H4 (cell line): ENCODE results near the gene ATP2B2. TPM values are rescaled to one million over a fixed set of nuclear protein-coding genes. Genes with fewer than 3 reads are reported as not detected.

ENCODE experiments used
- DNase-seq: peaks from one replicate; pipeline ENCODE4 v3.0.0-alpha.2; 2015; ENCODE audit warnings: low spot score
- total RNA-seq: library from RNA; depleted of rRNA; stranded (reverse); fragments of >200 nt; shearing (Covaris generic); gene quantifications from 2 replicates; pipeline ENCODE4 v1.2.3, GENCODE V29; 2014

ATP2B2 gene
- total RNA-seq, 1 experiment from 2014 or later = 0.12 TPM

DNA sequence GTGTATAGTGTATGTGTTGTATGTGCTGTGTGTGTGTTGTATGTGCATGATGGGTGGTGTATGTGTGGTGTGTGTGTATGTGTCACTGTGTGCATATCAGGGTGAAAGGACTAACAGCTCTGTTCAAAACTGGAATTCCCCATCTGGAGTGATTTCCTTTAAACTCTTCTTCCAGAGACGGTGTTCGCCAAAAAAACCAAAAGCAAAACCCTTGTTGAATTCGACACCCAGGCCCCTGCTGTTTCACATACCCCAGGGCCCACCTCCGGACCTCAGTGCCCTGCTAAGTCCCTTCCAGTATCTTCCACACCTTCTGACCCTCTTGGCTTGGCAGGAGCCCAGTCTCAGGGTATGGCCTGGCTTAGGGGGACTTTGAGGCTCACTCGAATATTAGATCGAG lies 139.6 kb downstream of the ATP2B2 start:
- DNase-seq = no peak

DNA sequence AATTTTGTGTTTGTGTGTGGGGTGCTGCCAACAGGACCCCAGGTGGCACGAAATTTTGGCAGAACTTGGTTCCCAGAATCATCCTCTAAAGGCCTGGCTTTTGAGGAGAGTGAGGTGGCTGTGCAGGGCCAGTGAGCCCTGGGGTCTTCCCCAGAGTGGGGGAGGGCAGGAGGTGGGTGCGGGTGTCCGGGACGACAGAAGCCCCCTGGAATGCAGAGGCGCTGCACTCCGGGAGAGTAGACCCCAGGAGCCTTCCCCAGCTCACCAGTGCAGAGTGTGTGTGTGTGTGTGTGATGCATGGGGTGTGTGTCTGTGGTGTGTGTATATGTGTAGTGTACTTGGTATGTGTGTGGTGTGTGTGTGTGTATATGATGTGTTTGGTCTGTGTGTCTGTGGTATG lies 140.1 kb downstream of the ATP2B2 start:
- DNase-seq = no peak

DNA sequence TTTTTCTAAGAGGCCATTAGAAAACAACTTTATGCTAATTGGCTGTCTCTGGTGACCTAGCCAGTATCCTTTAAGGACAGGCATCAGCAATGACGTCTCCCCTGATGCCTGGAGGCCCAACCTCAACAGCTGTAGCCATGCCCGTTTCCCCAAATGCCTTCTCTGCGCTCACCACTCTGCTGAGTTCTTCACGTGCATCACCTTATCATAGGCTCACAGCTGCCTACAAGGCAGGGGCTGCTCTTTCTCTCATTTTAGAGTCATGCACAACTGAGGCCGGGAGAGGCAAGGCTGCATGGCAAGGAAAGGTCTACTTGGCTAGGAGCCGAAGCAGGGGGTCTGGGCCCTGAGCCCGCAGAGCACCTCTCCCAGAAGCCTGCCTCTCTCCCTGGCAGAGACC lies 140.6 kb downstream of the ATP2B2 start:
- no peak for DNase-seq

DNA sequence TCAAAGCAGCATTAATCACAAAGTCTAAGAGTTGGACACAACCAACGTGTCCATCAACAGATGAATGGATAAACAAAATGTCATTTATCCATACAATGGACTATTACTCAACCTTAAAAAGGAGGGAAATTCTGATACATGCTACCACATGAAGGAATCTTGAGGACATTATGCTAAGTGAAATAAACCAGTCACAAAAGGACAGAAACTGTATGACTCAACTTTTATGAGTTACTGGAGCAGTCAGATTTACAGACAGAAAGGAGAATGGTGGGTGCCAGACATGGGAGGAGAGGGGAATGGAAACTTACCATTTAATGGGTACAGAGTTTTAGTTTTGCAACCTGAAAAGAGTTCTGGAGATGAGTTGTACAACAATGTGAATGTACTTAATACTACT lies 141.5 kb downstream of the ATP2B2 start:
- no peak for DNase-seq

DNA sequence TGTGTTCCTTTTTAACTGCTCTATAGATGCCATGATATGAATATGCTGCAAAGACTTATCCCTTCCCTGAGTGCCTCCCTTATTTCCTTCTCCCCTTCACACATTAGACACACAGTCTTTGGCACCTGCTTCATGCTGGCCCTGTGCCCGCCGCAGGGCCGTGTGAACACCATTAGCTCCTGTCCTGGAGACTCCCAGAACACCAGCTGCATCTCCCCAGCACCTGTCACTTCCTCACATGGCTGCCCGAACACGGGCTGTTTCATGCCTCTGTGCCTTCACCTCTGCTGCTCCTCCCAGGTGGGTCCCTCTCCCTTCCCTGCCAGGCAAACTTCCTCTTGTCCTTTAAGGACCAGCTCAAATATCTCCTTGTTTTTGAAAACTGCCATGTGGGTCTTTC lies 144.0 kb downstream of the ATP2B2 start:
- no peak for DNase-seq

DNA sequence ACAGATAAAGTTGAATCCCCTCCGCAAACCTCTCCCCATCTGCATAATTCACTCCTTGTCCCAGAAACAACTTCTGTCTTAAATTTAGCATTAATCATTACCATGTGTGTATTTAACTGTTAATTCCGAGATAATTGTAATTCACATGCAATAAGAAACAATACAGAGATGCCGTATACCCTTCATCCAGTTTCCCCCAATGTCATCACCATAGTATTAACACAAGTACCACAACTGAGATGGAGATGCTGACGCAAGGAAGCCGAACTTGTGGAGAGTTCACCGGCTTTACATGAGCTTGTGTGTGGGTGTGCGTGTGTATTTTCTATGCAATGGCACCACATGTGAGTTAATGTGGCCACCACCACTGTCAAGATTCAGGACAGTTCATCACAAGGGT lies 144.9 kb downstream of the ATP2B2 start:
- no peak for DNase-seq

DNA sequence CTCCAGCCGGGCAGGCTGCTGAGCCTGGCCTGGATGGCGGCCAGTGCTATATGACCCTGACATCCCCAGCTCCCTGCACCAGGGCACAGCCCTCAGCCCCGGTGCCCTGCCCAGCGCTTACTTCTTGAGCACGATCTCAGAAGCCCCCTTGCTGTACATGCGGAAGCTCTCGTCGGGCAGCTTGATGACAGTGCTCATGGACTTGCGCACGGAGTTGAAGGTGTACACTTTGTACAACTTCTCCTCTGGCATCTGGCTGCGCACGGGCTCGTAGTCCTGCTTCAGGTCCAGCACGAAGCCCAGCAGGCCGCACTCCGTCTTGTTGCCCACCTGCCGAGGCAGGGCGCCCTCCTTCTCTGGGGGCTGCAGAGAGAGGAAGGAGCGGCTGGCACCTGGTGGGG lies 145.6 kb downstream of the ATP2B2 start:
- DNase-seq = no peak

DNA sequence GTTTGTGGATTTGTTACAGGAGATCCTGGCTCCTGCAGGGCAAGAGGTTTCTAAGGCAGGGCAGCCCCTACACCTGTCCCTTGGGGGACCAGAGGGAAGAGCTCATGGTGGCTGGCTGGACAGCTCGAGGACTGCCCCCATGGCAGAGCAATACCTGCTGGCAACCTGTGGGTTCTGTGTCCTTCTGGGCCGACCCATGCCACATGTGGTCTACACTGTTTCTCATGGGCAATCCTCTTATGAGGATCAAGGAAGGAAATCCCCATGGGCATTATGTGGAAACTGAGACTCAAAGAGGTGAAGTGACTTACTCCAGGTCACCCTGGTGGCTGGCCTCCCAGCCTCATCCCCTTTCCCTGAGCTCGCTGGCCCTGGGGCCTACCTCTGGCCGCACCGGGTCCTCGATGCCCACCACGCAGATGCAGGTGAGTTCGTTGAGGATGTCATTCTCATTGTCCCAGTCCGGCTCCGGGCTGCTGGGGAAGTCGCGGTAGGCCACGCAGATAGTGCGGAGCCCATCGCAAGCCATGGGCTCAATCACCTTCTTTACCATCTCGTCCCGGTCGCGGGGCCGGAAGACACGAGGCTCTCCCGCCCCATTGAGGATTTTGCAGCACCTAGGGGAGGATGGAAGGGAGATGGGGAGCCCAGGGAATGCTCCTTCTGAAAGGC lies 146.9 kb downstream of the ATP2B2 start:
- DNase-seq = no peak

DNA sequence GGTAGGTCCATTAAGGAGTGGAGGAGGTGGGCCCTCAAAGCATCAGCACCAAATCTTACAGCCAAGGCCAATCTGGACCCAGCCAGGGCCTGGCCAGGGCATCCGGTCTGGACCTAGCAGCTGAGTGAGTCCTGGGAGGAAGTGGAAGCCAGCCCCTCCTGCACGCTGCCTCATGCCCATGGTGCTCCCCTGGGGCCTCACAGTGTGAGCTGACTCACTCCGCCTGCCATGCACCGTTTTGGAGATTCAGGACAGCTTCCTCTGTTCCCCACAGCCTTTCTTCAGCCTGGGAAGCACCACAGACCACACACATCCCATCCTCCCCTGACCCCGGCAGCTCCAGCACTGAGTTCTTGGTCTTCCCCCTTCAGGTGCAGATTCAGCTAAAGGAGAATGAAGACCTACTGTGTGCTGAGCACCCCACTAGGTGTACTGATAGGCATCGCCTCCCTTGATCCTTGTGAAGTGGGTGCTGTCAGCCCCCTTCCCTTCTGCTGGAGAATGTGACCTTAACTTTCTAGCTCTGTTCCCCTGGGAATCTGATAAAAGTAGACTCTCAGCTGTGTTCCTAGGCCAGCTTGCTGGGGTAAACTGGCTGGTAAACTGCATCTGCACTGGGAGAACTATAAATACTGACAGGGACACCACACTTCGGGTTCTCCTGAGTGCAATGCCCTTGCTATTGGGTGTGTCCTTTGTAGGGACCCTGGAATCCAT lies 147.6 kb downstream of the ATP2B2 start:
- peak; percentile 86 for DNase-seq

DNA sequence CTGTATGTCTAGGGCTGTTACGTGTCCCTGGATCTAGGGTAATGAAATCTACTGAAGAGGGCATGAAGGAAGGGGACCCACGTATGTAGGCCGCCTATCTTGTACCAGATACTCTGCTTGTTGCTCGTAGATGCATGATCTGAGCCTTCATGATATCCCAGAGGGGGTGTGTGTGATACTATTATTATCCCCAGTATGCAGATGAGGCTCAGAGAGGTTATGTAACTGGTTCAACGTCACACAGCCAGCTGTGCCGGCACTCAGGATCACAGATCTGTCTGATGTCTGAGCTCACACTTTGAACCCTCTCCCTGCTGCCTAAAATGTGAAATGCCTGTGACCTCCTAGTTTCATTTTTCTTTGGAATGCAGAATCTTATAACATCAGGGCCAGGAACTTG lies 148.3 kb downstream of the ATP2B2 start:
- DNase-seq = no peak

DNA sequence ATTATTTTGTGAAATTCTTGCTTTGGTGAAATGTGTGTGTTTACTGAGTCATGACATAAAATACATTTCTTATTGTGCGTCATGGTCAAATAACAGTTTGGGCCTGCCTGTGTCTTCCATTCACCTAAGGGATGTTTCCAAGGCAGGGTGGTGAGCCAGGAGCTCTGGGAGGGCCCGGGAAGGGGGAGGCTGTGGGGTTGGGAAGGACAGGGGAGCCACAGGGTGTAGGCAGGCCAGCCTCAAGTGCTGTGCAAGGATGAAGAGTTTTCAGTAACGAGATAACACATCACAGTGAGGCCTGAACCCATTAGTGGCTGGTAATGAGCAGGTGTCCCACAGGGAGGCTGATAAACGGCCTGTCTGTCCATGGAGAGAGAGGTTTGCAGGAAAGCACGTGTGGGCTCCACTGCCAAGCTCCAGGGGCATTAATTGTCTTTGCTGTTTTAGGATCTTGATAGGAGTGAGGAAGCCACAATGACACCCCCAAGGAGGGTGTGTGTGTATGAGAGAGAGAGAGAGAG lies 148.9 kb downstream of the ATP2B2 start:
- no peak for DNase-seq

DNA sequence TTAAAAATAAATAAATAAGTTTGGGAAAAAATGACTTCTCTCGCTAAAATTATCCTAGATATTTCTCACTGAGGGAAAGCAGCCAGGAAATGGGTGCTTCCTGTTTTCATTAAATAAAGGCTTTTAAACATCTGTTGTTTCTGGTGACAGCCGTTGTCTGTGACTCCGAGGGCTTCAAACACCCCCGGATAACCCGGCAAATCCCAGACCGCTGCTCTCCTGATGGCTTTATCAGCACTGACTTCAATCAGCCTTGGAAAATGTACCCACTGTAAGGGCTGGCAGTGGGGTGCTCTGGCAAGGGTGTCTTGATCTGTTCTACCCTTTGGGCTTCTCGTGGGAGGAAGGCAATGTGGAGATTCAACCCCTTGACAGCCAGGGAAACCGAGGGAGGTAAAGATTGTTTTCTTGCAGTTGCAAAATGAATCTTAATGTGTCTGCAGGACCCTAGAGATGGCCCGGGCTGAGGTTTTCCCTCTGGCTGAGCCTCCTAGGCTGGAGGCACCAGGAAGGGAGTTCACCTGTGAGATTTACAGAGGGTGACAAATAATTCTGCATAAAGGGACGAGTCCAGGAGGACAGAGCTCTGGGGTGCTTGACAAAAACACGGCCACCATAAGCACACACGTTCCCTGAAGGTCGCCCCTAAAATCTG lies 150.9 kb downstream of the ATP2B2 start:
- no peak for DNase-seq

DNA sequence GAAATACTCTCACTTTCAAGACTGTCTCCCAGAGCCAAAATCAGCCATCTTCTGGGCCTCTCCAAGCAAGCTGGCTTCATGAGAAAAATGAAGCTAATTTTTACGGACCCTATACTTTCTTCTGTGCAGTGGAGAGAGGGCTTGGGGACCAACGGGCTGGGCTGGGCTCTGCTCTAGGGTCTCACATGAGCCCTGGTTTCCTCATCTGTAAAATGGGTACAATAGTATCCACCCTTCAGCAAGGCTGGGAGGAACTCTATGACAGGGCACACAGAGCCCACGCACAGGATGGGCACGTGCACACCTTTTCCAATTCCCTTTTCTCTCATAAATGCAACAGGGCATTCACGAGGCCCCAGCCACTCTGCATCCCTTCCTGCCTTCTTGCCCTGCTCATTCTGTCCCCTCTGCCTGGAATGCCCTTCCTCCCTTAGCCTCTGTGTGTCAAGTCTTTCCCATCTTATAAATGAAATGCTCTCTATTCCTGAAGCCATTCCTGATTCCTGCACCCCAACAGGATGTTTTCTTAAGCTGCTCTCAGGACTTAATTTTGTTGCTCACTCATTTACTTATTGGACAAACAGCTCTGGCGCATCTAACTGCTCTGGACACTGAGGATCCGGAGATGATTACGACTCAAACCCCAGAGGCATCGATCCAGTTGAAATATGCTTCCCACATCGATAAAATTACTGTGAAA lies 151.6 kb downstream of the ATP2B2 start:
- DNase-seq = no peak

DNA sequence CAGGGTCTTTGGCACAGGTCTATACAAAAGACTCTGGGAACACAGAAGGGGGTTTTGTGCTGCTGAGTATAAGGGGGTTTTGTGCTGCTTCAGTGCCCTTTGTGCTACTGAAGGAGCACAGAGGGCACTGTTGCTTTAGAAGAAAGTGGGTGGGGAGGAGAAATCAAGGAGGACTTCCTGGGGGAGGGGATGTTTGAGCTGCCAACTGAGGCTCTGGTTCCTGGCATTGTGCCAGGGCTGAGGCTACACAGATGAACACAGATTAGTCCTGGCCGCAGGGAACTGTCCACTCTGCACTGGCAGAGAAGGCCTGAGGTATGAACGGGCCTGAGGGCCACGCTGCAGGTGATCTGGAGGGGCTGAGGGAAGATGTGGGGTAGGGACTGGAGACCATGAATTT lies 152.2 kb downstream of the ATP2B2 start:
- no peak for DNase-seq

DNA sequence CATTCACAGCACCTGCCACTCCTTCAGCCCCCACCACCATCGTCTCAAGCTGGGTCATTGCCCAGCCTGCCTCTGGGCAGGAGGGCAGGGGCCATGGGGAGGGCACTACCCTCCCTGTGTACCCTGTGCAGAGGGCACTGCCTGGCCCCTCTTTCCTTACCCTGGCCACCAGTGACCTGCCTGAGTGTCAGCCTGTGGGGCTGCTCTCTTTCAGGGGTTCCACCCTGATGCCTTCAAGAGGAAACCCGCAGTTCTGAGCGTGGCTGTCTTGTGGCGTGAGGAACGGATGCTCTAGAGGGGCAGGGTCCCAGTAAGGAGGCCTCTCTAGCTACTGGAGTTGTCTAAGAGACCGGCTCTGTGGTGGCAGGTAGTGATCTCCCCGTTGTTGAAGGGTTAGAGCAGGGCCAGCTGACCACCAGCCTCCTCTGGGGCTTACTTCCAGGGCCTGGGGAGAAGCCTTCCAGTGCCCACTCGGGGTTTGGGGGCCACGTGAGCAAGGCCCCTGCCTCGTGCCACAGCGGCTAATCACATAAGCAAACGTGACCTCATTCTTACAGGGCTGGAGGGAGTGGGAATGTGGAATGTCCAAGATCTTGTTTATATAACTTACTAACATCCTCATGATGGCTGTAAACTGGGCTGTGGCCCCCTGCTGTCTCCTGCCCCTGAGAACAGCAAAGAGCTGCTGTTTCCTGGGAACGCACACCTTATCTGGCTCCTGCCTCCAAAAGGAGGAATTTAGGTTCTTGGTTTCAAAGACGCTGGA lies 153.1 kb downstream of the ATP2B2 start:
- peak; percentile 75 for DNase-seq

DNA sequence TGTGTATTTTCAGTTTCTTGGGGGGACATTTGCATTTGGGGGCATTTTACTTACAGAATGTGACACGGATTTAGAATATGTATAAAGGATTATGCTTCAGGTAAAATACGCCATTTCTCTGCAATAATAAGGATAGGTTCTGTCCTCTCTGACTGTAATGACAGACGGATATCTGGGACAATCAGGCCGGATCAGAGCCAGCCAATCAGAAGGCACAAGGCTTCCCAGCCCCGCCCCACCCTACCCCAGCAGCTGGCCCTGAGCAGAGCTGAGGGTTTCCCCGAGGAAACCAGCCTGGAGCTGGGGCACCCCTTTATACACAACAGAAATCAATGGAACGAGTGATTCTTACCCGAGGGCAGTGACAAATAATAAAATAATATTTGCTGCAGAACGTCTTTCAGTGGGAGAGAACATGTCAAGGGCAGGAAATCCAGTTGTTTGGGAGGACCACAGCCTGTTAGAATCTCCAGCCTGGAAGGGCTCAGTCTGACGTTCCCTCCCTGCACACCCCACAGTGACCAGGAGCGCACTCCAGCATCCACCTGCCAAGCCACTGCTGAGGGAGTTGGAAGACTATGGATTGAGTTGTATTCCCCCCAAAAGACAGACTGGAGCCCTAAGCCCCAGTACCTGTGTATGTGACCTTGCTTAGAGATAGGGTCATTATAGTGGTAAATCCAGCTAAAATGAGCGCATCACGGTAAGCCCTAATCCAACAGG lies 154.2 kb downstream of the ATP2B2 start:
- no peak for DNase-seq

DNA sequence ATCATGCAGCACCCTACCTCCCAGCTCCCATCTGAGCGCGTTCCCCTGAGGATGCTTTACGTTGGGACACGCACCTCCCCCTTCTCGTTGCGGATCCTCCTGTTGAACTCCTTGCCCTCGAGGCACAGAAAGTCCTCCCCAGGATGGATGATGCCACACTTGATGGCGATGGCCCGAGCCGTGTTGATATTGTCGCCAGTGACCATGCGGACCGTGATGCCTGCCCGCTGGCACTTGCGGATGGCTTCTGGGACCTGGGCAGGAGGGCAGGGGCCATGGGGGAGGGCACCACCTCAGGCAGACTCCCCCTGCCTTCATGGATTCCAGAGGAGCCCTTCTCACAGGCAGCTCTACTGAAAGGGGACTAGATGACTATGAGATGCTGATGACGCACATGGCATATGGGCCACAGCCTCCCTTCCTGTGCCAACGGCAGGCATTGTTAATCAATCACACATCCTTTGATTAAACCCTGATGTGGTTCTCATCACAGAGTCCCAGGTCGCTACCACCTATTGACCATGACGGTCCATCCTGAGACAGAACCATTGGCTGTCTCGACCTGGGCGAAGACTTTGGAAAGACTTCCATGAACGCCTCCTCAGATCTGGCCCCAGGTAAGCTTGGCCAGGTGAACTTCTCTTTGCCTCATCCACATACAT lies 154.9 kb downstream of the ATP2B2 start:
- DNase-seq = no peak

DNA sequence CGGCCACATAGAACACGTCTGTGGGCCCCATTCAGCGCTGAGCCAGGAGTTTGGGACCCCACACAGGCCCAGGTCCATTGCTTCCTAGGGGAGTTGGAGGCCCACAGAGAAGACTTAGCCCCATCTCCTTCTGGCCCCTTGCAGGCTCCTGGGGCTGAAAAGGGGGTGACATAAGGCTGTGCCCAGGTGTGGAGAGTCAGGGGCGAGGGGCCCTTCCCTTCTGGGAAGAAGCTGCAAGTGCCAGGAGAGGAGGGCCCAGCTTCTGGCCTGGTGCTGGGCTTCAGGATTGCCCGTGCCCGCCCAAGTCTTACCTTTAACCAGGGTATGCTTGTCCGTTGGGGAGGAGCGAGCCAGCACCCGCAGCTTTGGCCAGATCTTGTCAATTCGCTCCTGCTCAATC lies 155.6 kb downstream of the ATP2B2 start:
- DNase-seq = no peak

DNA sequence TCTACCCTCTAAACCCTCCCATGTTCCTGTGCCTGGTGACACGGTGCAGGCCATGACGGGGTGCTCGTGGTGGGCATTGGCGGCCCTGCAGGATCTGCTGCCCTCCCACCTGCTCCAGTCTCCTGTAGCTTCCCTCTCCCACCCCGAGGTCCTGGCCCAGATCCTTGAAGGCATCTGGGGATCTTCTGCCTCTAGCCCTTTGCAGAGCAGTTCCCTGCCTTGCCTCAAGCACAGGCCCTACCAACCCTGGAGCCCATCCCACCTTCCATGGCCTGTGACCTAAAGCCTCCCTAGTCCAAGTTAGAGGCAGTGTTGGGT lies 157.0 kb downstream of the ATP2B2 start:
- DNase-seq = no peak

DNA sequence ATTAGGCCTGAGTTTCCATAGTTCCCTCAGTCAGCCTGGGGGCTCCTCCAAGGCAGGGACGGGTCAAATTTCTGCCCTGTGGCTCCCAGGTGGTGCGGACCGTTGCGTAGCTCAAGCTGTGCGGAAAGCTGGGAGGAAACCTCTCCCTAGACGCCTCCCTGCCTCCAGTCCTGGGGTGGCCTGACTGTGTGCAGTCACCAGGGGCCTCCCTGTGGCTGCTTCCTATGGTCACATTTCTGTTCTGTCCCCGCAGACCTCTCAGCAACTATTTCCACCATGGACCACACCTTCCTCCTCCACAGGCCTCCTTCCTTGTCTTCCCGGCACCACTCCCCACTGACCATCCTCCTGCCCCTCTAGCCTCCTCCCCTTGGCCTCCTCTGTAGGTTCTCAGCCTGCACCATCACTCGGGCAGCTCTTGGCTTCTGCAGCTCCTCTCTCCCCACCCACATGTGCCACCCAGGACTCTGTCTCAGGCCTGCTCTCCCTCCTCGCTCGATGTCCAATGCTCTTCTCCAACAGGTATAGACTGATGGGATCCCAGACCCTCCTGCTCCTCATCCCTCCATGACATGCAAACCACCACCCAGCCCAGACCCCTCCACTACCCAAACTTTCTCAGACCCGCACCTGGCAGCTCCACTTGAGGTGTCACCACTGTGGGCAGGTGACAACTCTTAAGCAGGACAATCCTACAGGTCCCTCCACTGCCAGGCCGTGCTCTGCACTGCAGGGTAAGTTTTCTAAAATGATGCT lies 157.6 kb downstream of the ATP2B2 start:
- DNase-seq = no peak
